HCT116 (cell line): ENCODE results near the gene FANCD2OS. TPM values are rescaled to one million over a fixed set of nuclear protein-coding genes. Genes with fewer than 3 reads are reported as not detected.
"Not testable (repeated sequence)": the region's sequence is repeated elsewhere in the genome, so short reads cannot be mapped to it uniquely, and the experiment has no call there.

Source experiments
- ATAC-seq: fragments of 200-7000 bp; cut with Tn5 transposase; 2 replicates; pipeline ENCODE4 v1.9.1; 2020; ENCODE audit warnings: mild to moderate bottlenecking, moderate library complexity
- BruUV-seq: library from RNA; stranded (reverse); fragments of 400-500 nt; replicated peaks from 2 replicates; lab custom pipeline; 2021; lab: Mats Ljungman, UMichigan
- CTCF ChIA-PET: fragments of 300-600 bp; sonication (Branson Sonifier 250); formaldehyde crosslinking; loops from one replicate; lab custom pipeline; 2021; ENCODE audit warnings: antibody characterized with exemption; lab: Charles Lee
- POLR2A ChIA-PET: fragments of 300-600, 350-600 bp; sonication (Branson Sonifier 250); formaldehyde crosslinking; loops from one replicate; lab custom pipeline; 2021; ENCODE audit warnings: antibody characterized with exemption; lab: Charles Lee
- RAD21 ChIA-PET, 2 experiments: fragments of 300-600 bp; sonication (Branson Sonifier 250); formaldehyde crosslinking; loops; one replicate each; lab custom pipeline; 2023; ENCODE audit warnings: low total read pairs in 2 of 2; ENCODE audit not compliant: uncharacterized antibody in 2 of 2, unreplicated experiment in 2 of 2, low non-redundant PET in 1 of 2; lab: Charles Lee
- DNase-seq: peaks from one replicate; pipeline ENCODE4 v3.0.0-alpha.2; 2010; ENCODE audit warnings: low read depth, low spot score
- H2AFZ ChIP-seq: fragments of 200-600 bp; shearing (Covaris generic), sonication (generic); 2 replicates; pipeline ENCODE4 v1.6.1; 2017; ENCODE audit warnings: low read depth, mixed run types, mixed read lengths, antibody characterized with exemption, low read length; ENCODE audit not compliant: poor library complexity, severe bottlenecking
- H3K27ac ChIP-seq: 2 replicates; pipeline ENCODE4 v1.5.1; 2012; ENCODE audit warnings: low read depth, low read length
- H3K27me3 ChIP-seq: fragments of 200-600 bp; sonication (generic); 2 replicates; pipeline ENCODE4 v1.6.1; 2016; ENCODE audit warnings: mixed run types, low read length, mixed read lengths; ENCODE audit not compliant: insufficient read depth
- H3K36me3 ChIP-seq, 2 experiments: fragments of 200-500 bp in 1 of 2; fragments of 200-600 bp in 1 of 2; sonication (Bioruptor generic) in 1 of 2; sonication (generic) in 1 of 2; 2 replicates each; pipeline versions ENCODE4 v1.5.1 to v1.6.1; 2014 to 2016; ENCODE audit warnings: low read length in 2 of 2, inconsistent platforms in 1 of 2, mixed read lengths in 1 of 2, mixed run types in 1 of 2; ENCODE audit not compliant: insufficient read depth in 2 of 2, control insufficient read depth in 1 of 2
- H3K4me1 ChIP-seq, 2 experiments: fragments of 200-600 bp in 1 of 2; sonication (generic) in 1 of 2; 2 replicates each; pipeline versions ENCODE4 v1.5.1 to v1.6.1; 2012 to 2017; ENCODE audit warnings: low read length in 2 of 2, inconsistent platforms in 1 of 2, mild to moderate bottlenecking in 1 of 2, mixed read lengths in 1 of 2, mixed run types in 1 of 2, moderate library complexity in 1 of 2; ENCODE audit not compliant: insufficient read depth in 2 of 2, control insufficient read depth in 1 of 2
- H3K4me2 ChIP-seq: fragments of 200-600 bp; sonication (generic); 2 replicates; pipeline ENCODE4 v1.6.1; 2017; ENCODE audit warnings: mixed run types, low read length, mixed read lengths
- H3K4me3 ChIP-seq, 2 experiments: fragments of 200-600 bp in 1 of 2; sonication (generic) in 1 of 2; replicated peaks in 1 of 2; 2 replicates each; pipeline ENCODE4 v1.5.1; 2011 to 2016; ENCODE audit warnings: low read length in 2 of 2, control low read depth in 1 of 2, low read depth in 1 of 2, mild to moderate bottlenecking in 1 of 2, mixed read lengths in 1 of 2, mixed run types in 1 of 2
- H3K79me2 ChIP-seq: fragments of 200-600 bp; sonication (generic); 2 replicates; pipeline ENCODE4 v1.6.1; 2017; ENCODE audit warnings: mild to moderate bottlenecking, mixed run types, low read length, moderate library complexity, mixed read lengths; ENCODE audit not compliant: insufficient read depth
- H3K9ac ChIP-seq: fragments of 200-600 bp; sonication (generic); 2 replicates; pipeline ENCODE4 v1.6.1; 2016; ENCODE audit warnings: low read length, mixed read lengths
- H3K9me2 ChIP-seq: fragments of 200-600 bp; sonication (generic), shearing (Covaris generic); 2 replicates; pipeline ENCODE4 v1.6.1; 2017; ENCODE audit warnings: mixed run types, mild to moderate bottlenecking, moderate library complexity; ENCODE audit not compliant: insufficient read depth
- H3K9me3 ChIP-seq, 2 experiments: fragments of 200-500 bp in 1 of 2; fragments of 200-600 bp in 1 of 2; sonication (Bioruptor generic) in 1 of 2; sonication (generic) in 1 of 2; 2 replicates each; pipeline ENCODE4 v1.6.1; 2014 to 2017; ENCODE audit warnings: low read length in 2 of 2, mixed read lengths in 2 of 2, inconsistent platforms in 1 of 2, low read depth in 1 of 2, mild to moderate bottlenecking in 1 of 2, mixed run types in 1 of 2, moderate library complexity in 1 of 2; ENCODE audit not compliant: control insufficient read depth in 1 of 2, insufficient read depth in 1 of 2
- H4K20me1 ChIP-seq: fragments of 200-600 bp; sonication (generic), shearing (Covaris generic); 2 replicates; pipeline ENCODE4 v1.6.1; 2017; ENCODE audit warnings: mixed run types, mild to moderate bottlenecking, moderate library complexity; ENCODE audit not compliant: insufficient read depth
- ATF3 ChIP-seq: IDR thresholded peaks from 2 replicates; pipeline ENCODE4 v1.6.1; 2012
- CBX3 ChIP-seq: IDR thresholded peaks from 2 replicates; pipeline ENCODE4 v1.6.1; 2012; ENCODE audit warnings: low read depth
- CEBPB ChIP-seq: IDR thresholded peaks from 2 replicates; pipeline ENCODE4 v1.6.1; 2012; ENCODE audit warnings: low read depth
- CTCF ChIP-seq, 3 experiments: fragments of 200-600 bp in 1 of 3; sonication (generic) in 1 of 3; IDR thresholded peaks in 2 of 3; conservative IDR thresholded peaks in 1 of 3; 2 replicates each; pipeline ENCODE4 v1.5.1; 2012 to 2017; ENCODE audit warnings: low read depth in 2 of 3, low read length in 2 of 3, antibody characterized with exemption in 1 of 3, borderline replicate concordance in 1 of 3, control low read depth in 1 of 3, mild to moderate bottlenecking in 1 of 3, mixed read lengths in 1 of 3, mixed run types in 1 of 3, moderate library complexity in 1 of 3; ENCODE audit not compliant: insufficient read depth in 1 of 3
- EGR1 ChIP-seq: IDR thresholded peaks from 2 replicates; pipeline ENCODE4 v1.6.1; 2012; ENCODE audit warnings: low read depth
- ELF1 ChIP-seq: IDR thresholded peaks from 2 replicates; pipeline ENCODE4 v1.6.1; 2012; ENCODE audit warnings: low read depth, borderline replicate concordance
- EZH2 ChIP-seq: fragments of 200-600 bp; sonication (generic); IDR thresholded peaks from 2 replicates; pipeline ENCODE4 v1.6.1; 2017; ENCODE audit warnings: antibody characterized with exemption, mixed run types
- EZH2phosphoT487 ChIP-seq: fragments of 200-600 bp; IDR thresholded peaks from 2 replicates; pipeline ENCODE4 v1.6.1; 2018; ENCODE audit warnings: antibody characterized with exemption, borderline replicate concordance
- FOSL1 ChIP-seq: IDR thresholded peaks from 2 replicates; pipeline ENCODE4 v1.6.1; 2012; ENCODE audit warnings: low read depth
- JUND ChIP-seq: IDR thresholded peaks from 2 replicates; pipeline ENCODE4 v1.6.1; 2012
- MAX ChIP-seq: IDR thresholded peaks from 2 replicates; pipeline ENCODE4 v1.6.1; 2012
- POLR2A ChIP-seq: IDR thresholded peaks from 2 replicates; pipeline ENCODE4 v1.7.0; 2011; ENCODE audit warnings: borderline replicate concordance; ENCODE audit not compliant: insufficient read depth, insufficient read length; ENCODE audit errors: extremely low read depth
- POLR2AphosphoS5 ChIP-seq: IDR thresholded peaks from 2 replicates; pipeline ENCODE4 v1.6.1; 2011; ENCODE audit warnings: mild to moderate bottlenecking, low read depth, low read length, moderate library complexity
- REST ChIP-seq: IDR thresholded peaks from 2 replicates; pipeline ENCODE4 v1.6.1; 2012; ENCODE audit warnings: low read depth
- SIN3A ChIP-seq: IDR thresholded peaks from 2 replicates; pipeline ENCODE4 v1.6.1; 2012; ENCODE audit warnings: low read depth
- SP1 ChIP-seq: IDR thresholded peaks from 2 replicates; pipeline ENCODE4 v1.6.1; 2012; ENCODE audit warnings: low read depth
- SRF ChIP-seq: IDR thresholded peaks from 2 replicates; pipeline ENCODE4 v1.6.1; 2012; ENCODE audit warnings: low read depth
- ZFX ChIP-seq: fragments of 450-650 bp; IDR thresholded peaks from 2 replicates; pipeline ENCODE4 v1.6.1; 2017
- ZNF274 ChIP-seq: fragments of 200-500 bp; sonication (Bioruptor generic); IDR thresholded peaks from 2 replicates; pipeline ENCODE4 v1.6.1; 2014; ENCODE audit warnings: mild to moderate bottlenecking, low read depth, low read length, inconsistent platforms
- intact Hi-C: fragments of 100-400 bp; cut with micrococcal nuclease; formaldehyde crosslinking; loops from 2 replicates; pipeline ENCODE4 v1.10.0; 2022
- total RNA-seq: library from RNA; stranded (reverse); gene quantifications from one replicate; pipeline ENCODE4 v1.2.1, GENCODE V29; 2021; ENCODE audit not compliant: unreplicated experiment

Gene FANCD2OS
- total RNA-seq, 1 experiment from 2014 or later = not detected

- H3K79me2 ChIP-seq, POLR2A ChIA-PET, H3K4me2 ChIP-seq, BruUV-seq, DNase-seq, H3K27ac ChIP-seq, H3K4me1 ChIP-seq, H3K9ac ChIP-seq, intact Hi-C loops, RAD21 ChIA-PET, CTCF ChIA-PET, H3K9me3 ChIP-seq, H3K9me2 ChIP-seq, ATAC-seq, H2AFZ ChIP-seq, H4K20me1 ChIP-seq, H3K4me3 ChIP-seq, H3K27me3 ChIP-seq: not testable (repeated sequence)
- peaks cover 27 to 60% of the 10 kb centered on the region in 2 experiments for H3K36me3 ChIP-seq
Observed at GRCh38 chr3:10090774-10091173, 17.3 kb downstream of the FANCD2OS start.

GRCh38 chr3:10090179-10090578 lies 17.9 kb downstream of the FANCD2OS start:
- no peak overlapping the region for H3K9ac ChIP-seq
- peaks cover 0 to 3% of the 10 kb centered on the region in 2 experiments; a peak in 1 of 4 replicates for H3K4me1 ChIP-seq
- TF ChIP-seq ZFX (no peak), MAX (no peak), CTCF (IDR thresholded peaks at IDR 0.05 in 2 of 3, conservative IDR thresholded peaks at IDR 0.05 in 1 of 3; ENCODE audit: borderline replicate concordance in 1 of 3, insufficient read depth in 1 of 3, low read depth in 2 of 3, low read length in 2 of 3) (no peak), POLR2AphosphoS5 (no peak), ZNF274 (no peak), SIN3A (no peak), JUND (no peak), FOSL1 (no peak), EZH2phosphoT487 (no peak), REST (no peak), CBX3 (no peak), ATF3 (no peak), CEBPB (no peak), ELF1 (no peak), EZH2 (no peak), POLR2A (no peak), SP1 (no peak), EGR1 (no peak), SRF (no peak)
- ChIA-PET RAD21 (no interaction called here), CTCF (no interaction called here), POLR2A (no interaction called here)
- no peaks in the 10 kb centered on the region for H3K9me3 ChIP-seq
- H2AFZ ChIP-seq = no peak overlapping the region
- H3K36me3 ChIP-seq = peaks cover 28 to 62% of the 10 kb centered on the region in 2 experiments
- no TSS peak for BruUV-seq
- H3K4me3 ChIP-seq = no peak overlapping the region
- intact Hi-C loops = no loop called here
- ATAC-seq (no peak), DNase-seq (no peak)
- H3K27ac ChIP-seq = no peak overlapping the region
- H3K4me2 ChIP-seq = no peak overlapping the region
- H4K20me1 ChIP-seq = no peaks in the 10 kb centered on the region
- H3K27me3 ChIP-seq = no peaks in the 10 kb centered on the region
- no peaks in the 10 kb centered on the region for H3K9me2 ChIP-seq
- H3K79me2 ChIP-seq = no peaks in the 10 kb centered on the region
